Caco-2 (cell line): ENCODE results near the gene SIN3B. TPM values are rescaled to one million over a fixed set of nuclear protein-coding genes. Genes with fewer than 3 reads are reported as not detected.

Experiments used
- BruUV-seq: library from RNA; stranded (reverse); fragments of 400-500 nt; replicated peaks from 2 replicates; lab custom pipeline; 2021; lab: Mats Ljungman, UMichigan
- CTCF ChIA-PET: fragments of 300-600 bp; sonication (Branson Sonifier 250); formaldehyde crosslinking; loops from one replicate; lab custom pipeline; 2022; ENCODE audit warnings: antibody characterized with exemption; lab: Charles Lee
- POLR2A ChIA-PET: fragments of 300-600 bp; sonication (Branson Sonifier 250); formaldehyde crosslinking; loops from one replicate; lab custom pipeline; 2022; ENCODE audit warnings: antibody characterized with exemption; lab: Charles Lee
- DNase-seq, 2 experiments: peaks; one replicate each; pipeline versions ENCODE4 v3.0.0 to v3.0.0-alpha.2; 2020 to 2022
- H3K27me3 ChIP-seq: replicated peaks from 2 replicates; pipeline ENCODE4 v1.6.0; 2011; ENCODE audit warnings: low read length; ENCODE audit not compliant: control insufficient read depth, insufficient read depth
- H3K36me3 ChIP-seq: 2 replicates; pipeline ENCODE4 v1.5.1; 2011; ENCODE audit warnings: low read length; ENCODE audit not compliant: control insufficient read depth, insufficient read depth
- H3K4me1 ChIP-seq: fragments of 250-450 bp; sonication (Bioruptor Pico); 2 replicates; pipeline ENCODE4 v1.5.1; 2020; ENCODE audit warnings: mild to moderate bottlenecking
- H3K4me3 ChIP-seq: 2 replicates; pipeline ENCODE4 v1.5.1; 2011; ENCODE audit warnings: low read depth, mild to moderate bottlenecking, control low read depth, low read length
- H3K9me3 ChIP-seq: fragments of 250-450 bp; sonication (Bioruptor Pico); 2 replicates; pipeline ENCODE4 v1.5.1; 2020; ENCODE audit warnings: mild to moderate bottlenecking, moderate library complexity
- H3K27ac Mint-ChIP-seq: one replicate; pipeline ENCODE4 v1.8.0; 2022; ENCODE audit warnings: mixed read lengths; ENCODE audit not compliant: unreplicated experiment
- H3K27me3 Mint-ChIP-seq: one replicate; pipeline ENCODE4 v1.8.0; 2022; ENCODE audit warnings: mixed read lengths; ENCODE audit not compliant: insufficient read depth, unreplicated experiment
- H3K36me3 Mint-ChIP-seq: one replicate; pipeline ENCODE4 v1.8.0; 2022; ENCODE audit warnings: mild to moderate bottlenecking, mixed read lengths; ENCODE audit not compliant: insufficient read depth, unreplicated experiment
- H3K4me1 Mint-ChIP-seq: one replicate; pipeline ENCODE4 v1.8.0; 2022; ENCODE audit warnings: low read depth, mixed read lengths; ENCODE audit not compliant: unreplicated experiment
- H3K4me3 Mint-ChIP-seq: one replicate; pipeline ENCODE4 v1.8.0; 2022; ENCODE audit warnings: mild to moderate bottlenecking, moderate library complexity, mixed read lengths; ENCODE audit not compliant: unreplicated experiment
- H3K9me3 Mint-ChIP-seq: one replicate; pipeline ENCODE4 v1.8.0; 2022; ENCODE audit warnings: mixed read lengths; ENCODE audit not compliant: unreplicated experiment
- CTCF ChIP-seq, 2 experiments: fragments of 200-600 bp in 1 of 2; IDR thresholded peaks; 1 replicate in 1 of 2; 2 replicates in 1 of 2; pipeline versions ENCODE4 v1.5.1 to v1.8.0; 2011 to 2022; ENCODE audit warnings: antibody characterized with exemption in 1 of 2, control low read depth in 1 of 2, inconsistent platforms in 1 of 2, low read depth in 1 of 2, low read length in 1 of 2, mild to moderate bottlenecking in 1 of 2, moderate library complexity in 1 of 2; ENCODE audit not compliant: insufficient read depth in 1 of 2, severe bottlenecking in 1 of 2, unreplicated experiment in 1 of 2
- intact Hi-C: fragments of 100-400 bp; cut with micrococcal nuclease; formaldehyde crosslinking; loops from one replicate; pipeline ENCODE4 v1.10.0; 2022; ENCODE audit not compliant: unreplicated experiment
- total RNA-seq: library from RNA; stranded (reverse); gene quantifications from 2 replicates; pipeline ENCODE4 v1.2.3, GENCODE V29; 2022

SIN3B gene
- total RNA-seq, 1 experiment from 2014 or later, result 56.9 TPM

- ChIA-PET CTCF (no interaction called here), POLR2A (no interaction called here)
- Mint-ChIP-seq H3K27me3 (no peaks in the 10 kb centered on the region), H3K27ac (no peak overlapping the region), H3K4me3 (no peak overlapping the region), H3K9me3 (peaks cover 15% of the 10 kb centered on the region), H3K4me1 (no peaks in the 10 kb centered on the region), H3K36me3 (peaks cover 36% of the 10 kb centered on the region)
- H3K4me3 ChIP-seq, result no peak overlapping the region
- H3K36me3 ChIP-seq, result peaks cover 2% of the 10 kb centered on the region
- TF ChIP-seq CTCF (IDR thresholded peaks at IDR 0.05; ENCODE audit: insufficient read depth in 1 of 2, low read depth in 1 of 2, low read length in 1 of 2, severe bottlenecking in 1 of 2, unreplicated experiment in 1 of 2), result no peak
- H3K4me1 ChIP-seq, result no peaks in the 10 kb centered on the region
- H3K9me3 ChIP-seq, result no peaks in the 10 kb centered on the region
- no TSS peak for BruUV-seq
- H3K27me3 ChIP-seq, result no peaks in the 10 kb centered on the region
- no peak for DNase-seq
- intact Hi-C loops, result no loop called here
These were observed 42.7 kb downstream of the SIN3B start for GRCh38 chr19:16871871-16872270.

- H3K36me3 ChIP-seq, result peaks cover 2% of the 10 kb centered on the region
- no peak for DNase-seq
- no peak overlapping the region for H3K27ac Mint-ChIP-seq
These were observed 43.5 kb downstream of the SIN3B start for GRCh38 chr19:16872728-16873127.

GRCh38 chr19:16873594-16873993 is 44.4 kb downstream of the SIN3B start:
- no peaks in the 10 kb centered on the region for H3K27me3 ChIP-seq
- H3K36me3 ChIP-seq, result peaks cover 2% of the 10 kb centered on the region
- intact Hi-C loops, result no loop called here
- BruUV-seq, result no TSS peak
- POLR2A ChIA-PET, result no interaction called here
- H3K4me3 ChIP-seq, result no peak overlapping the region
- no peak for DNase-seq
- Mint-ChIP-seq H3K4me1 (no peaks in the 10 kb centered on the region), H3K36me3 (peaks cover 38% of the 10 kb centered on the region), H3K9me3 (peaks cover 15% of the 10 kb centered on the region), H3K4me3 (no peak overlapping the region), H3K27ac (no peak overlapping the region), H3K27me3 (no peaks in the 10 kb centered on the region)
- CTCF ChIA-PET, result no interaction called here
- no peak for TF ChIP-seq CTCF (IDR thresholded peaks at IDR 0.05; ENCODE audit: insufficient read depth in 1 of 2, low read depth in 1 of 2, low read length in 1 of 2, severe bottlenecking in 1 of 2, unreplicated experiment in 1 of 2)
- H3K4me1 ChIP-seq, result no peaks in the 10 kb centered on the region
- no peaks in the 10 kb centered on the region for H3K9me3 ChIP-seq

More at GRCh38 chr19:16872728-16873127, 43.5 kb downstream of the SIN3B start:
- intact Hi-C loops, result no loop called here
- Mint-ChIP-seq H3K36me3 (peaks cover 36% of the 10 kb centered on the region), H3K4me1 (no peaks in the 10 kb centered on the region), H3K27me3 (no peaks in the 10 kb centered on the region), H3K9me3 (peaks cover 15% of the 10 kb centered on the region), H3K4me3 (no peak overlapping the region)
- TF ChIP-seq CTCF (IDR thresholded peaks at IDR 0.05; ENCODE audit: insufficient read depth in 1 of 2, low read depth in 1 of 2, low read length in 1 of 2, severe bottlenecking in 1 of 2, unreplicated experiment in 1 of 2), result no peak
- Histone ChIP-seq H3K4me1 (no peaks in the 10 kb centered on the region), H3K27me3 (no peaks in the 10 kb centered on the region), H3K4me3 (no peak overlapping the region), H3K9me3 (no peaks in the 10 kb centered on the region)
- ChIA-PET POLR2A (no interaction called here), CTCF (no interaction called here)
- no TSS peak for BruUV-seq
